Mesenchymal stem cell (in vitro differentiated cells and primary cell): ENCODE data around the gene SLK.
A peak's percentile ranks its signal among the peaks of the same experiment; 100 is the strongest.

Source experiments
- DNase-seq: peaks from one replicate; pipeline ENCODE4 v3.0.0-alpha.2; 2013
- H2AFZ ChIP-seq: one replicate; pipeline ENCODE4 v1.6.1; 2013; ENCODE audit warnings: low read depth, mild to moderate bottlenecking, control low read depth, inconsistent platforms, low read length, moderate library complexity
- H2AK5ac ChIP-seq: 2 replicates; pipeline ENCODE4 v1.6.1; 2013; ENCODE audit warnings: low read length, moderate library complexity, mild to moderate bottlenecking, inconsistent platforms; ENCODE audit not compliant: severe bottlenecking
- H2BK120ac ChIP-seq: one replicate; pipeline ENCODE4 v1.6.1; 2013; ENCODE audit warnings: low read depth, mild to moderate bottlenecking, inconsistent platforms, low read length, moderate library complexity
- H2BK12ac ChIP-seq, 2 experiments: one replicate each; pipeline ENCODE4 v1.6.1; 2013; ENCODE audit warnings: inconsistent platforms in 2 of 2, low read length in 2 of 2, mild to moderate bottlenecking in 2 of 2, moderate library complexity in 2 of 2, control low read depth in 1 of 2
- H2BK15ac ChIP-seq: one replicate; pipeline ENCODE4 v1.6.1; 2013; ENCODE audit warnings: mild to moderate bottlenecking, low read depth, inconsistent platforms; ENCODE audit not compliant: poor library complexity, severe bottlenecking
- H2BK5ac ChIP-seq: 2 replicates; pipeline ENCODE4 v1.6.1; 2013; ENCODE audit warnings: low read depth, mild to moderate bottlenecking, low read length, control low read depth, inconsistent platforms; ENCODE audit not compliant: poor library complexity, severe bottlenecking
- H3K14ac ChIP-seq, 2 experiments: one replicate each; pipeline ENCODE4 v1.6.1; 2013; ENCODE audit warnings: inconsistent platforms in 2 of 2, low read length in 2 of 2, control low read depth in 1 of 2, mild to moderate bottlenecking in 1 of 2, moderate library complexity in 1 of 2
- H3K18ac ChIP-seq, 2 experiments: one replicate each; pipeline ENCODE4 v1.6.1; 2013; ENCODE audit warnings: inconsistent platforms in 2 of 2, low read length in 2 of 2, control low read depth in 1 of 2, low read depth in 1 of 2, mild to moderate bottlenecking in 1 of 2
- H3K23ac ChIP-seq, 2 experiments: one replicate each; pipeline ENCODE4 v1.6.1; 2013; ENCODE audit warnings: inconsistent platforms in 2 of 2, low read length in 2 of 2, mild to moderate bottlenecking in 2 of 2, moderate library complexity in 2 of 2, control low read depth in 1 of 2
- H3K27ac ChIP-seq: 2 replicates; pipeline ENCODE4 v1.5.1; 2013; ENCODE audit warnings: mild to moderate bottlenecking, moderate library complexity, low read length, control low read depth, inconsistent platforms; ENCODE audit not compliant: poor library complexity, severe bottlenecking
- H3K27me3 ChIP-seq, 2 experiments: 2 replicates each; pipeline versions ENCODE4 v1.6.1 to v1.7.0; 2013; ENCODE audit warnings: low read length in 2 of 2, mild to moderate bottlenecking in 2 of 2, moderate library complexity in 2 of 2, control low read depth in 1 of 2, inconsistent platforms in 1 of 2; ENCODE audit not compliant: control insufficient read depth in 1 of 2, insufficient read depth in 1 of 2
- H3K36me3 ChIP-seq, 2 experiments: 2 replicates each; pipeline versions ENCODE4 v1.6.1 to v1.7.0; 2013; ENCODE audit warnings: low read length in 2 of 2, control low read depth in 1 of 2, inconsistent platforms in 1 of 2, low read depth in 1 of 2, mild to moderate bottlenecking in 1 of 2; ENCODE audit not compliant: insufficient read depth in 2 of 2, control insufficient read depth in 1 of 2
- H3K4ac ChIP-seq, 2 experiments: one replicate each; pipeline ENCODE4 v1.6.1; 2013; ENCODE audit warnings: inconsistent platforms in 2 of 2, low read length in 2 of 2, mild to moderate bottlenecking in 2 of 2, moderate library complexity in 2 of 2, control low read depth in 1 of 2, low read depth in 1 of 2
- H3K4me1 ChIP-seq: 2 replicates; pipeline ENCODE4 v1.6.1; 2013; ENCODE audit warnings: low read depth, low read length, control low read depth; ENCODE audit not compliant: control insufficient read depth, insufficient read depth
- H3K4me2 ChIP-seq: 2 replicates; pipeline ENCODE4 v1.6.1; 2013; ENCODE audit warnings: low read length, mild to moderate bottlenecking, inconsistent platforms; ENCODE audit not compliant: poor library complexity, severe bottlenecking
- H3K4me3 ChIP-seq, 2 experiments: 2 replicates each; pipeline versions ENCODE4 v1.5.1 to v1.7.0; 2013; ENCODE audit warnings: low read length in 2 of 2, mild to moderate bottlenecking in 2 of 2, control low read depth in 1 of 2, low read depth in 1 of 2; ENCODE audit not compliant: insufficient read depth in 1 of 2
- H3K79me1 ChIP-seq: replicated peaks from 2 replicates; pipeline ENCODE4 v1.6.1; 2013; ENCODE audit warnings: mild to moderate bottlenecking, control low read depth, low read length, inconsistent platforms; ENCODE audit not compliant: poor library complexity, severe bottlenecking
- H3K9ac ChIP-seq: 2 replicates; pipeline ENCODE4 v1.7.0; 2013; ENCODE audit warnings: mild to moderate bottlenecking, low read length, moderate library complexity
- H3K9me3 ChIP-seq: 2 replicates; pipeline ENCODE4 v1.7.0; 2013; ENCODE audit warnings: mild to moderate bottlenecking, low read length; ENCODE audit not compliant: control insufficient read depth
- H4K8ac ChIP-seq: one replicate; pipeline ENCODE4 v1.6.1; 2013; ENCODE audit warnings: inconsistent platforms, mild to moderate bottlenecking, low read length, moderate library complexity
- H4K91ac ChIP-seq: one replicate; pipeline ENCODE4 v1.6.1; 2013; ENCODE audit warnings: mild to moderate bottlenecking, low read length, inconsistent platforms
- WGBS: methylation state at CpG from one replicate; pipeline ENCODE4 v1.1.7; 2013; ENCODE audit warnings: mixed read lengths; 5-methylcytosine and 5-hydroxymethylcytosine counted together

Gene SLK

DNA sequence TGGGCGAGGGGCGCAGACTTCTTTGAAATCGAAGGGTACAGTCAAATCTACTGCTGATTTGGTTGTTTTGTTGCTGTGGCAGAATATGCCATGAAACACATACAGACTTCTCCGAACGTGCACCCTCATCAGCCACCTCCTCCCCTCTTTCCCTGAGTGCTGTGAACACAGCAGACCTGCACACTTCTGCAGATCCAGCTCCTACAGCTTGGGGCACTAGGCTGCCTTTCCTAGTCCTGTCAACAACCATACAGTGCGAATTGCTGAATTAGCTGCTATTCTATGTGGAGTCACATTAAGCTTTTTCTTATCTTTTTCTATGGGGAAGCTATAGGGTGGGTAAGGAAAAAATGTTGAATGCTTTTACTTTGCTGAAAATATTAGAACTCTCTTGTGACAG is 61.2 kb downstream of the SLK start:
- Histone ChIP-seq H3K23ac (no peak overlapping the region), H2BK12ac (no peak overlapping the region), H4K91ac (no peak overlapping the region)

DNA sequence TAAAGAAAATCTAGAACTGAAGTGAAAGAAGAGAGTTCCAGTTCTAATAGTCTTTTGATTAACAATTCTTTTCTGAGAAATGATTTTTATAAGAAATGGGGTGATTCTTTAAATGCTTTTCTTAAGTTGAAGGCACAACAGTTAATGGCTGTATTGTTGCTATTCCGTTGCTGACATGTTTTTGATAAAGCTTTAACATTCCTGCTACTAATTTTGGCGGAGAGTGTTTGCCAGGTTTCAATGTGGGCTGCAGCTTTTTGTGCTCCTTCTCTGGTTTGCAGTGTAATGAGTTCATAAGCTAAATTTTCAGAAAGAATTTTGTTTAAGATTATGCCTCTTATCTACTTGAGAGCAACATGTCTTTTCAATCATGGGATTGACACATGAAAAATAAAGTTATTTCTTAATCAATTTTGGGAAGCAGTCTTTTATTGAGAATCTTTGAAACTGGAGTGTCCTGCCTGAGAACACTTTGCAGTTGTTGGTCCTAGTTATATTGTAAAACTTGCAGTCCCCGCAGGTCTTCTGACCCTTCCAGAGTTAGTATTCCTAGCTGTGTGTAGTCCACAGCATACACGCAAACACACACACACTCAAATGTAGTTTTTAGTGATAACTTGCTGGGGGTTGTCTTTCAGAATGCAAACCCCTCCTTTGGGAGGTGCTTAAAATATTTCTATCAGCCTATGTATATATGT is 62.0 kb downstream of the SLK start:
- Histone ChIP-seq H3K27me3 (no peaks in the 10 kb centered on the region), H3K27ac (no peak overlapping the region), H3K4ac (no peak overlapping the region), H3K14ac (no peak overlapping the region), H2BK5ac (no peak overlapping the region), H2AK5ac (no peak overlapping the region), H4K91ac (no peak overlapping the region), H3K18ac (no peak overlapping the region), H3K9me3 (no peaks in the 10 kb centered on the region), H2BK15ac (no peak overlapping the region), H4K8ac (no peak overlapping the region), H3K4me2 (no peak overlapping the region), H3K4me3 (no peak overlapping the region), H2BK12ac (no peak overlapping the region), H3K4me1 (peaks cover 1% of the 10 kb centered on the region), H2BK120ac (no peak overlapping the region), H3K36me3 (peaks cover 18 to 82% of the 10 kb centered on the region in 2 experiments), H3K9ac (peak overlapping the region; percentile 71), H3K79me1 (peaks cover 14% of the 10 kb centered on the region), H3K23ac (no peak overlapping the region), H2AFZ (no peak overlapping the region)
- no peak for DNase-seq
- 98% methylated on average over 2 of the region's 4 CpGs for WGBS

More for the DNA sequence above, 61.2 kb downstream of the SLK start:
- Histone ChIP-seq H2AK5ac (no peak overlapping the region), H3K9me3 (no peaks in the 10 kb centered on the region), H3K4ac (no peak overlapping the region), H3K27ac (no peak overlapping the region), H3K4me3 (no peak overlapping the region), H2AFZ (no peak overlapping the region), H3K9ac (peak overlapping the region; percentile 71), H3K4me2 (no peak overlapping the region), H3K4me1 (peaks cover under 1% of the 10 kb centered on the region), H2BK15ac (no peak overlapping the region), H2BK120ac (no peak overlapping the region), H3K14ac (no peak overlapping the region), H3K18ac (no peak overlapping the region), H2BK5ac (no peak overlapping the region), H4K8ac (no peak overlapping the region), H3K36me3 (peaks cover 15 to 84% of the 10 kb centered on the region in 2 experiments), H3K27me3 (no peaks in the 10 kb centered on the region), H3K79me1 (peaks cover 14% of the 10 kb centered on the region)
- 79% methylated on average over 3 of the region's 6 CpGs for WGBS
- DNase-seq = peak; percentile 31

DNA sequence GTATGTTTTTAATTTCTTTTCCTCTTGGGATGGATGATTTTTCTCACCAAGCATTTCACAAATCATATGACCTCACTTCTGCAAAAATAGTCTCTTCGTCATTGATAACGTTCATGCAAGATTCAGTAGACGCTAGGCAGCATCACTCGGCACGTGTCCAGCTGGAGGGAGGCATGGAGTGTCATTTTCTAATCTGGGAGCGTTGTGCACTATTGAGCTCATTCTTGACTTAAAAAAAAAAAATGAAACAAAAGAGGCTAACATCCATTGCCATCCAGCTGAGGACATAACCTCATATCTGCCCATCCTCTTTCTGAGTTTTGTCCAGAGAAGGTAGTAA is 62.6 kb downstream of the SLK start:
- no peak overlapping the region for H4K8ac ChIP-seq
- no peak overlapping the region for H3K4ac ChIP-seq
- H3K4me1 ChIP-seq = peaks cover 1% of the 10 kb centered on the region
- H3K27me3 ChIP-seq = no peaks in the 10 kb centered on the region
- H3K18ac ChIP-seq = no peak overlapping the region
- H3K9me3 ChIP-seq = no peaks in the 10 kb centered on the region
- no peak overlapping the region for H3K27ac ChIP-seq
- no peak overlapping the region for H2AFZ ChIP-seq
- no peak overlapping the region for H2AK5ac ChIP-seq
- no peak overlapping the region for H2BK120ac ChIP-seq
- 98% methylated on average over 5 of the region's 6 CpGs for WGBS
- no peak overlapping the region for H3K23ac ChIP-seq
- H2BK5ac ChIP-seq = no peak overlapping the region
- H3K14ac ChIP-seq = no peak overlapping the region
- no peak overlapping the region for H3K4me3 ChIP-seq
- H3K9ac ChIP-seq = peak overlapping the region; percentile 71
- DNase-seq = no peak
- H3K36me3 ChIP-seq = peaks cover 23 to 80% of the 10 kb centered on the region in 2 experiments
- no peak overlapping the region for H2BK12ac ChIP-seq
- no peak overlapping the region for H4K91ac ChIP-seq
- H3K79me1 ChIP-seq = peaks cover 13% of the 10 kb centered on the region
- no peak overlapping the region for H3K4me2 ChIP-seq
- H2BK15ac ChIP-seq = no peak overlapping the region

DNA sequence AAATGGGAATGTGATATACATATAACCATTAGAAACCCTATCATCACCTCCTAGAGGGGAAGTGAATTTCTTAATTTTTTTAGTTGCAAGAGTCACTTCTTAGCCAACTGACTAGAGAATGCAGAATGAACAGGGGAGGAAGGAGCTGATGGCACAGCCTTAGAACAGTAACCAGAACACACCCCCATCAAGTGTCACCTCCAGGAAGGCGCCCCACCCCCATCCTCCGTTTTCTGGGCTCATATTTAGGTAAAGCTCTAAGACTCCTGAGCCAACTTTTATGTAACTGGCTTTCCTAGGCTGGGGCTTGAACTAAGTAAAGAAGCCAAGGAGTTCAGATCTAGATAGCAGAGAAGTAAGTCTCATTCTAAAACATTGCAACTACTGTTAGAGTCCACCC is 64.7 kb downstream of the SLK start:
- Histone ChIP-seq H3K23ac (no peak overlapping the region), H3K4me1 (peaks cover 3% of the 10 kb centered on the region), H4K91ac (no peak overlapping the region), H2BK15ac (no peak overlapping the region), H4K8ac (no peak overlapping the region), H2AFZ (no peak overlapping the region), H2BK120ac (no peak overlapping the region), H2AK5ac (no peak overlapping the region), H3K18ac (no peak overlapping the region), H3K4me3 (no peak overlapping the region), H3K9me3 (no peaks in the 10 kb centered on the region), H3K4ac (no peak overlapping the region), H3K36me3 (peaks cover 29 to 58% of the 10 kb centered on the region in 2 experiments), H2BK5ac (no peak overlapping the region), H2BK12ac (no peak overlapping the region), H3K9ac (no peak overlapping the region), H3K27me3 (no peaks in the 10 kb centered on the region), H3K27ac (no peak overlapping the region), H3K79me1 (peaks cover 11% of the 10 kb centered on the region), H3K14ac (no peak overlapping the region), H3K4me2 (no peak overlapping the region)
- WGBS = 82% methylated on average over 2 of the region's 2 CpGs
- no peak for DNase-seq
